Activated CD8-positive, alpha-beta memory T cell treated with anti-CD3 and anti-CD28 coated beads, Interleukin-2, amount 50 U/mL, for 24 hours (primary cell): ENCODE results near the gene MAS1.

Experiments used
- DNase-seq: peaks from one replicate; pipeline ENCODE4 v3.0.0-alpha.2; 2020; ENCODE audit errors: extremely low read depth

Gene MAS1

DNA sequence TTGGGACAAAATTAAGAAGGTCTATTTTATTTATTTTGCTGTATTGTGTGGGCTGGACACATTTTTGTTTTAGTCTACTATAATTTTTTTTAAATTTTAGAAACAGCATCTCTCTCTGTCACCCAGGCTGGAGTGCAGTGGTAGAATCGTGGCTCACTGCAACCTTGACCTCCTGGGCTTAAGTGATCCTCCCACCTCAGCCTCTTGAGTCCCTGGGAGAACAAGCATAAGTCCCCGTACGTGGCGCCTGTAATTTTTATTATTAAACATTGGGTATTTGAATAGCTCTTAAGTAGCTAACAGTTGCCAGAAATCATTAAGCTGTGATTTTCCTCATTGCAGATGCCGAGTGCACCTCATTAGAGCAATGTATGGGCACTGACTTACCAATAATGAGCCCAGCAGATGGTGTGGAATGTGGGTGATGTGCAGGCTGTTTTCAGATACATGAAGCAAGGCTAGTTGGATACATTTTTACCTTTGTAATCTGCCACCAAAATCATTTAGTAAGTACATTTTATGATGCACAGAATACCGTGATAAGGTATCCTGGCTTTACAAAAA is 10.3 kb upstream of the MAS1 start:
- DNase-seq, result no peak

- DNase-seq, result no peak
Observed at GRCh38 chr6:159884720-159885119, 6.1 kb upstream of the MAS1 start.

GRCh38 chr6:159886270-159886669 is 4.5 kb upstream of the MAS1 start:
- DNase-seq, result no peak

- DNase-seq, result no peak
Observed at GRCh38 chr6:159887146-159887545, 3.6 kb upstream of the MAS1 start.

DNA sequence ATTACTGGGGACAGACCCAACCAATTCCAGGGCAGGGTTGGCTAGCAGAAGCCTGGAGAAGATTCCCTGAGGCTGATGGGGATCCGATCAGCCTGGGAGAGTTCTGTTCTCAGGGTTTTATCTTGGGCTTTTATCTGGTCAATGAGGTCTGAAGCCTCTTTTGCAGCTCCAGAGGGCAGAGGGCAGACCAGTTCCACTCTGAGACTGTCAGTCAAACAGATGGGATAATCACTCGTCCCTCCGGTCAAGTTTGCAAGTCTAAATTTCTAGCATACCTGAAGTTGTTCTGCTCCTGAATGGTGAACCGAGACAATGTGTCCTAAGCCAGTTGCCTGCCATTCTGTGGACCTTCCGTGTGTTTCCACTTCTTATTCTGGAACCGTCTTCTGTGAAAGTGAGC is 3.0 kb upstream of the MAS1 start:
- no peak for DNase-seq

DNA sequence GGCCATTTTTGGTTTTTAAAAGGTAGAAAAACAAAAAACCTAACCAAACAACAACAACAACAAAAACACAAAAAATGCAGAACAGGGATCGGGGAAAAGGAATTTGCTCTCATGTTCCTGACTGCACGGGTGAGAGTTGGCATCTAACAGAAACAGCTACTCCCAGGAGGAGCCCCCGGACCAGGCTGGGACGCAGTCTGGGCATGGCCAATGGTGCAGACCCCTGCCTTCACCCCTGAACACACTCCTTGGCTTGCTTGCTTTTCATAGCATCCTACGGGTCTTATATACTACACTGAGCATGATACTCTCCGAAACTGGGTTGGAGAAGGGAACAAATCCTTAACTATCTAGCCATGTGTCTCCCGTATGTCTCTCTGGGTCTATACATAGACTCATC is 587 bp upstream of the MAS1 start:
- DNase-seq, result no peak

DNA sequence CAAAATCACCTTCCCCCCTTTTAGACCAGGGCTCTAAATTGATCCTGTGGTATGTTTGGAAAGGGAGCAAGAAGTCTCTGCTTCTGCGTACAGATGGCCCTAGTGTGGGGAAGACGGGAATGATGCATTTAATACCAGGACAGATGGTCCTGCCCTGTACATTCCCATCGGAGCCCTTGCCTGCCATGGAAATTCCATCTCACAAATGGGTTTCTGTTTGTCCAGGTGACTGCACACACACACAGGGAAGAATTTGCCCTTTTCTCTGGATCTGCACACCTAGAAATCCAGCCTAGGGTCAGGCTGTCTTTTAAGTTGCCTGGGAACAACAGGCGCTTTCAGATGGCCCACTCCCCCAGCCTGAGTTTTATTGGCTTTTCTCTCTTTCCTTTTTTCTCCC is 1.3 kb downstream of the MAS1 start:
- no peak for DNase-seq

GRCh38 chr6:159893064-159893463 is 2.3 kb downstream of the MAS1 start:
- no peak for DNase-seq

- DNase-seq, result no peak
Observed at GRCh38 chr6:159894991-159895390, 4.2 kb downstream of the MAS1 start.

DNA sequence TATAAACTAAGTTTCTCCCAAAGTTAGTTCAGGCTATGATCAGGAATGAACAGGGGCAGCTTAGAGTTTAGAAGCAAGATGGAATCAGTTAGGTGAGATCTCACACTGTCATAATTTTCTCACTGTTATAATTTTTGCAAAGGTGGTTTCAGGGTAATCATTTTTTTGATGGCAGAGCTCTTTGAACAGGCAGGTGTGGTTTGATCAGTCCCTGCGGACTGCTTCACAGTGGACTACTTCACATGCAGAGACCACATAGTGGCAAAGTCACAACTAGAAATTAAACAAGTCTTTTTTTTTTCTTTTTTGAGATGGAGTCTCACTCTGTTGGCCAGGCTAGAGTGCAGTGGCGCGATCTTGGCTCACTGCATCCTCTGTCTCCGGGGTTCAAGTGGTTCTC is 6.8 kb downstream of the MAS1 start:
- no peak for DNase-seq

DNA sequence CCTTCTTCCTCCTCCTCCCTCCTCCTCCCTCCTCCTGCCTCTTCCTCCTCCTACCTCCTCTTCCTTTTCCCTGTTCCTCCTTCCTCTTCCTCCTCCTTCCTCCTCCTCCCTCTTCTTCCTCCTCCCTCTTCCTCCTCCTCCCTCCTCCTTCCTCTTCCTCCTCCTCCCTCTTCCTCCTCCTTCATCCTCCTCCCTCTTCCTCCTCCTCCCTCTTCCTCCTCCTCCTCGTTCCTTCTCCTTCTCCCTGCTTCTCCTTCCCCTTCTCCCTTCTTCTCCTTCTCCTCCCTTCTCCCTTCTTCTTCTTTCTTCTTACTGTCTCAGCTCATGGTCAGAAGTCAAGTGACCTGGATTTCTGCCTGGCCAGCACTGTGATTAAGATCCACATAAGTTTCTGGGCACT is 7.7 kb downstream of the MAS1 start:
- no peak for DNase-seq

- no peak for DNase-seq
Observed at GRCh38 chr6:159899994-159900745, 9.4 kb downstream of the MAS1 start.

DNA sequence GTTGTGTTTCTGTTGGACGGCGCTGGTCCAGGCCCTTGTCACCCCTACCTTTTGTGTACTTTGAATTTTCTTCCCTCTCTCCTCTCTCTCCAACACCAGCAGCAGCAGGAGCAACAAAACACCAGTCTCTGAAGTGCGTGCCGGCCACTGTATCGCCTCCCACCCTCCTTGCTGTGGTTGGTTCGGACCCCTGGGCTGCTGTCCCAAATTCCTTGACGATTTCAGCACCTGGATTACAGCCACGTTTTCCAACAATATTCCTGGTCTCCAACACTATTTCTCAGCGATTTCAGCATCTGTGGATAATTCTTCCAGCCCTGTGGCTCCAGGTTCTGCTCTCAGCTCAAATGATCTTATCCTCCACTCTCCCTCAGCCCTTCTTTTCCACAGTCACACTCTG is 11.8 kb downstream of the MAS1 start:
- DNase-seq, result no peak

DNA sequence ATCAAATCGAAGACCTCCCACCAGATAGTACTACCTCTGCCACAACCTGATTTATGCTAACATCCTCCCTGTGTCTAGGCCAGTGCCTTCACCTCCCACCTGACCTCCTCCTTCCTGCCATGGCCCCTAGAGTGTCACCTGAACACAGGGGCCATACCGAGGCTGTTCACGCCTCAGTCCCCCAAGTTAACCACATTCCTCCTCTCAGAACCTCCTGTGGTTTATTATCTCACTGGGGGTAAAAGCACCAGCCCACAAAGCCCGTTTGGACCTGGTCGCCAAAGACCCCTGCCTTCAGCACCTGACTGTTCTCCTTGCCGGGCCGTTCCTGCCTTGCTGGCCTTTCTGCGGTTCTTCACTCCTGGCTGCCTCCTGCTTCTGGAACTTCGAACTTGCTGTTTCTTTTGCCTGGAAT is 13.7 kb downstream of the MAS1 start:
- DNase-seq, result no peak

DNA sequence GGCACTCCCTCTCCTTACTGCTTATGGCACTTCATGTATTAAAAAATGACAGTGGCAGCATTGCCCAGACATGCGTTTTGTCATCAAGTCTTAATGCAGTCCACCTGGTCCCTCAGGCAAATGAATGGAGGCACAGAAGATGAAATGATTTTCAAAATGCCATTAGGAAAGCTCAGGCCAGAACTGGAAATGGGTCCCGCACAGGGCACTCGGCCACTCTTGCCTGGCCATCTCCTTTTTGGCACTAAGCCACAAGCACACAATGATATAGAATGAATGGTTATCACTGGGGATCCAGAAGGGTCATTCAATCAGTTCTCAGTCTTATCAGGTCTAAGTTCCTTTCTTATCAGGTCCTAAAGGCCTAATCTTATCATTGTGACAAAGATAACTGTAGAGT is 15.6 kb downstream of the MAS1 start:
- DNase-seq, result no peak

- DNase-seq, result no peak
Observed at GRCh38 chr6:159908535-159908934, 17.7 kb downstream of the MAS1 start.

DNA sequence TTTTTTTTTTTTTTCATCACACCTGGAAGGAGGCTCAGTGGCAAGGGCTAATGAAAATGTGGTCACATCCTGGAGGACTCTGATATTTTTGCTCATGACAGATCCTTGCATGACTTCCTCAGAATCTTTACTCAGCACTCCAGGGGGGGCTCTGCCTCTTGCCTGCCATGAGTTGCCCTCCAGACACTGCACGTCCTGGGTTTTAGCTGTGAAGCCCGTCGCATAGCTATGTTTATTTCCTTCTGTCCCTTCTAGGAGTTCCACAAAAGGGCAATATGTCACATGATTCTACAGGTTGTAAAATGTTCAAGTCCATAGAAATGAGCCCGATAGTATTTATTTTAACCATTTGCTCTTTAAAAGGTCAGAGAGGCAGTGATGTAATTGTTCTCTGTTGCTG is 18.2 kb downstream of the MAS1 start:
- DNase-seq, result no peak

- no peak for DNase-seq
Observed at GRCh38 chr6:159910342-159910741, 19.6 kb downstream of the MAS1 start.

- no peak for DNase-seq
Observed at GRCh38 chr6:159913375-159913774, 22.6 kb downstream of the MAS1 start.

- DNase-seq, result no peak
Observed at GRCh38 chr6:159913862-159914564, 23.2 kb downstream of the MAS1 start.

- no peak for DNase-seq
Observed at GRCh38 chr6:159914565-159914923, 23.8 kb downstream of the MAS1 start.

GRCh38 chr6:159915397-159915796 is 24.6 kb downstream of the MAS1 start:
- DNase-seq, result no peak

DNA sequence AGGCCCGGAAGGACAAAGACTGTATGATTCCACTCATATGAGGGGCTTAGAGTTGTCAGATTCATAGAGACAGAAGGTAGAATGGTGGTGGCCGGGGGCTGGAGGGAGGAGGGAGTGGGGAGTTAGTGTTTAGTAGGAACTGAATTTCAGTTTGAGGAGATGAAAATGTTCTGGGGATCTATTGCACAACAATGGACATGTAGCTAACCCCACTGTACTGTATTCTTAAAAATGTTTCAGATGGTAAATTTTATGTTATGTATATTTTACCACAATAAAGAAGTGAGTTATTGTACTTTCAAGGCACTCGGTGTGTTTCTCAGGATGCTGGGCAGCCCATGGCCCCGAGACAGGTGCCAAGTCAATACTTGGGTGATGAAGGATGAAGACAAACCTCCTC is 25.4 kb downstream of the MAS1 start:
- no peak for DNase-seq
